ENCODE data around the gene PJA2. TPM values are rescaled to one million over a fixed set of nuclear protein-coding genes. Genes with fewer than 3 reads are reported as not detected.
A peak's percentile ranks its signal among the peaks of the same experiment; 100 is the strongest.
"Not testable (repeated sequence)": the region's sequence is repeated elsewhere in the genome, so short reads cannot be mapped to it uniquely, and the experiment has no call there.

The PJA2 gene
- total RNA-seq, 8 experiments from 2014 or later, result 82.9 to 278 (median 164) TPM

DNA sequence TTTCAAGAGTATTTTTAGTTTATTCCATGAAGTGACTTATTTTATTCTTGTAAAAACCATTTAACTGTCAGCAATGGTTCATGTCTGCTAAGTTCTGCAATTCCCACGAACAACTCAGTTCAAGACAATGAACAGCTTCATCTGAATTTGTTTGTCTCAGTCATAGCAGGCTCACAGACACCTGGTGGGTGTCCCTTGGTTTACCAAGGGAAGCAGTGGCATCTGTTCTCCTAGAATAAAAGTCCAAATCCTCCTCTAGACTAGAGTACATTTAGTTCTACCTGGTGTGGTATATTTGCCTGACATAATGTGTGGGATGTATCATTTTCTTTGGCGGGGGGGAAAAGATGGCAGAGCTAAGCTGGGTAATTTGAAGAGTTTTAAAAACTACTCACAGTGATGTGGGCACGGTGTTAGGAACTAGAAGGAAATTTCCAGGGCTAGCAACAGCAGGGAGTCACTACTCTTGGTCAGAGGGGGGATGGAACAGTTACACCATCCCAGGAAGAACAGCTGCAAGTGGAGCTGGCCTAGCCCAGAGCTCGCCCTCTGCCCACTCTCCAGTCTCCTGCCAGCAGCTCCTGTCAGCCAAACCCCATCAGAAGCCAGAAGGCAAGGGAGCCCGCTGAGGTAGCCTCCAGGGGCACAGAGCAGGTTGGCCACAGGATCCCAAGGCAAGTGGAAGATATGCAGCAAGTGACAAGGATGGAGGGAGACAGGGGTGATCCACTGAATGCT is 100.3 kb downstream of the PJA2 start:
- in situ Hi-C loops (cut with MboI; ENCODE audit: low pct_unique_long_range_greater_than_20kb in 2 of 9, low sequenced_read_pairs in 9 of 9, unreplicated experiment in 9 of 9), result no loop called here
- Histone ChIP-seq H3K27ac (no peak overlapping the region), H3K4me1 (replicated peaks in 1 of 2) (peaks cover 0 to 2% of the 10 kb centered on the region in 2 donors), H3K4me3 (no peak overlapping the region)
- no peak for ATAC-seq (replicated peaks in 6 of 8)
- whole genome bisulfite sequencing, 10 experiments, result 33 to 100% (median 58%) methylated on average over 1 to 3 of the region's 5 CpGs

DNA sequence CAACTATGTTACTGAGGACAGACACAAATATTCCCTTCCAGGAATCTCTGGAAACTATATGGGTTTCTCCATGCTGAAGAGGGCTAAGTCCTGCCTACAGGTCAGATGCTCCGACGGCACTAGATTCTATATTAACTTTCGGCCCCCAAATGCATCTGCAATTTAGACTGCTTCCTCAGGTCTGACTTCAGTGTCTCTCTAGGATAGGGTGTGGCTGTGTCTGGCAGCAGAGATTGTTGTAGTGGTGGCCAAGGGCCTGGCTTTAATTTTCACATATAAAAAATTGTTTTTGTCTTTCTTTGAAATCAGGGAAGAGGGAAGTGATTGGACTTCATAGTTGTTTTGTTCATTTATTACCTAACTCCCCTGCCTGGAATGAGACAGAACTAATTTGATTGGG is 101.8 kb downstream of the PJA2 start:
- 14 to 100% (median 88%) methylated on average over 1 to 3 of the region's 3 CpGs; no CpG with 5 or more reads in 1 of the 10 experiments for WGBS, 10 experiments

GRCh38 chr5:109307456-109307855 is 102.3 kb downstream of the PJA2 start:
- peak in 2 of 8 experiments; percentile 40 to 51 for ATAC-seq (replicated peaks in 6 of 8)
- Histone ChIP-seq H3K27ac (no peak overlapping the region), H3K4me1 (replicated peaks in 1 of 2) (peaks cover 0 to 2% of the 10 kb centered on the region in 2 donors), H3K4me3 (no peak overlapping the region)
- WGBS, 10 experiments, result 0 to 96% (median 91%) methylated on average over 1 to 4 of the region's 4 CpGs; no CpG with 5 or more reads in 3 of the 10 experiments
- in situ Hi-C loops (cut with MboI; ENCODE audit: low pct_unique_long_range_greater_than_20kb in 2 of 9, low sequenced_read_pairs in 9 of 9, unreplicated experiment in 9 of 9), result no loop called here

More for the DNA sequence above, 101.8 kb downstream of the PJA2 start:
- H3K4me1 ChIP-seq (replicated peaks in 1 of 2), result peaks cover 0 to 2% of the 10 kb centered on the region in 2 donors
- peak in 3 of 8 experiments; percentile 54 to 80 (median 65) for ATAC-seq (replicated peaks in 6 of 8)
- in situ Hi-C loops (cut with MboI; ENCODE audit: low pct_unique_long_range_greater_than_20kb in 2 of 9, low sequenced_read_pairs in 9 of 9, unreplicated experiment in 9 of 9), result no loop called here
- no peak overlapping the region for H3K4me3 ChIP-seq
- no peak overlapping the region for H3K27ac ChIP-seq

GRCh38 chr5:109305352-109305751 is 104.4 kb downstream of the PJA2 start:
- in situ Hi-C loops (cut with MboI; ENCODE audit: low pct_unique_long_range_greater_than_20kb in 2 of 9, low sequenced_read_pairs in 9 of 9, unreplicated experiment in 9 of 9), result no loop called here
- H3K4me1 ChIP-seq (replicated peaks in 1 of 2), result peaks cover 2 to 10% of the 10 kb centered on the region in 2 donors
- H3K4me3 ChIP-seq, result no peak overlapping the region
- ATAC-seq (replicated peaks in 6 of 8), result no peak
- WGBS, 10 experiments, result 57 to 100% (median 85%) methylated on average over 1 to 2 of the region's 2 CpGs
- no peak overlapping the region for H3K27ac ChIP-seq

DNA sequence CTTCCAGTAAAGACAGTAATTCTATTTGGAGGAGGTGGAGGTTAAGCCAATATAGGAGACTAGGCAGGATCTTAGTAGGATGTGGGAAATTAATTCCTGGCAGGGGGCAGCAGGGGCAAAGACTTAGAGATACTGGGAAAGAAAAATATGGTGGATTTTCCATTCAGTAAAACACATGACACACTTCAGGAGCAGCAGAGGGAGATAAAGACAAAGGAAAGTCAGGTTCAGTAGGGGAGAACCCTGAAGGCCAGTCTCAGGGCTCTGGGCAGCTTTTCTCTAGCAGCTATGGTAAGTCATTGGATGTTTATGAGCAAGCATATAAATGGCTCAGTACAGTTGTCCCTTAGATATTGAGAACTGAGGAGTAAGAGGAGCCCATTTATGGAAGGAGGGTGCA is 105.5 kb downstream of the PJA2 start:
- ATAC-seq (replicated peaks in 6 of 8), result no peak
- H3K4me1 ChIP-seq (replicated peaks in 1 of 2), result peaks cover 2 to 16% of the 10 kb centered on the region in 2 donors
- no peak overlapping the region for H3K27ac ChIP-seq
- in situ Hi-C loops (cut with MboI; ENCODE audit: low pct_unique_long_range_greater_than_20kb in 2 of 9, low sequenced_read_pairs in 9 of 9, unreplicated experiment in 9 of 9), result no loop called here
- no peak overlapping the region for H3K4me3 ChIP-seq

GRCh38 chr5:109300367-109300766 is 109.4 kb downstream of the PJA2 start:
- no peak overlapping the region for H3K27ac ChIP-seq
- peaks cover 0 to 16% of the 10 kb centered on the region in 2 donors for H3K4me1 ChIP-seq (replicated peaks in 1 of 2)
- in situ Hi-C loops (cut with MboI; ENCODE audit: low pct_unique_long_range_greater_than_20kb in 2 of 9, low sequenced_read_pairs in 9 of 9, unreplicated experiment in 9 of 9), result no loop called here
- ATAC-seq (replicated peaks in 6 of 8), result peak in 1 of 8 experiments; percentile 48
- H3K4me3 ChIP-seq, result no peak overlapping the region
- WGBS, 10 experiments, result 0 to 100% (median 53%) methylated on average over 1 to 2 of the region's 2 CpGs; no CpG with 5 or more reads in 4 of the 10 experiments

DNA sequence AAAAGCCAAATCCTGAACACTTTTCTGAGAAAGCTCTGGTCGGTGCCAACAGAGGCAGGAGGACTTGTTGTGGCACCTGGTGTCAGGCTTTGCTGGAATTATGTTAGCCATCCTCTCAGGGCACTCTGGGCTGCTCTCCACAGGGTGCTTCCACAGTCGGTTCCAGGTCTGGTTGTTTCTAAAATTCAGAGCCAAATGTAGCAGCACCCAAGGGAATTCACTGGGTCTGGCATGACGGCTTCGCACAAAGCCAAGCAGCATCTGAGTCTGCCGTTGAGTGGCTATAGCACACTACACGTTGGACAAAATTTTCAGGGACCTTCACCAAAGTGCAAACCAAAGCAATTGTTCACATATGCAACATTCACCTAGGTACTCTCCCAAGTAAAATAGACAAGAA is 110.2 kb downstream of the PJA2 start:
- WGBS, 10 experiments, result 0 to 97% (median 68%) methylated on average over 1 to 6 of the region's 6 CpGs; no CpG with 5 or more reads in 1 of the 10 experiments
- no peak overlapping the region for H3K27ac ChIP-seq
- peaks cover 0 to 16% of the 10 kb centered on the region in 2 donors for H3K4me1 ChIP-seq (replicated peaks in 1 of 2)
- no peak for ATAC-seq (replicated peaks in 6 of 8)
- H3K4me3 ChIP-seq, result no peak overlapping the region
- in situ Hi-C loops (cut with MboI; ENCODE audit: low pct_unique_long_range_greater_than_20kb in 2 of 9, low sequenced_read_pairs in 9 of 9, unreplicated experiment in 9 of 9), result no loop called here

- 0 to 94% (median 79%) methylated on average over 1 to 4 of the region's 4 CpGs; no CpG with 5 or more reads in 1 of the 10 experiments for WGBS, 10 experiments
- Histone ChIP-seq H3K4me3 (no peak overlapping the region), H3K27ac (no peak overlapping the region), H3K4me1 (replicated peaks in 1 of 2) (peaks cover 0 to 16% of the 10 kb centered on the region in 2 donors)
- in situ Hi-C loops (cut with MboI; ENCODE audit: low pct_unique_long_range_greater_than_20kb in 2 of 9, low sequenced_read_pairs in 9 of 9, unreplicated experiment in 9 of 9), result no loop called here
- no peak for ATAC-seq (replicated peaks in 6 of 8)
Measured at GRCh38 chr5:109298794-109299193, 111.0 kb downstream of the PJA2 start.

- WGBS, 10 experiments, result 60 to 96% (median 84%) methylated on average over 1 to 7 of the region's 9 CpGs; no CpG with 5 or more reads in 4 of the 10 experiments
- peaks cover 0 to 16% of the 10 kb centered on the region in 2 donors for H3K4me1 ChIP-seq (replicated peaks in 1 of 2)
- in situ Hi-C loops (cut with MboI; ENCODE audit: low pct_unique_long_range_greater_than_20kb in 2 of 9, low sequenced_read_pairs in 9 of 9, unreplicated experiment in 9 of 9), result no loop called here
Measured at GRCh38 chr5:109297900-109298299, 111.9 kb downstream of the PJA2 start.

GRCh38 chr5:109291090-109291489 is 118.7 kb downstream of the PJA2 start:
- no peak overlapping the region for H3K27ac ChIP-seq
- ATAC-seq (replicated peaks in 6 of 8), result no peak
- 85 to 100% (median 97%) methylated on average over 1 to 4 of the region's 6 CpGs; no CpG with 5 or more reads in 6 of the 10 experiments for WGBS, 10 experiments
- no peaks in the 10 kb centered on the region for H3K4me1 ChIP-seq (replicated peaks in 1 of 2)
- H3K4me3 ChIP-seq, result no peak overlapping the region
- in situ Hi-C loops (cut with MboI; ENCODE audit: low pct_unique_long_range_greater_than_20kb in 2 of 9, low sequenced_read_pairs in 9 of 9, unreplicated experiment in 9 of 9), result no loop called here

More at GRCh38 chr5:109297900-109298299, 111.9 kb downstream of the PJA2 start:
- Histone ChIP-seq H3K27ac (no peak overlapping the region), H3K4me3 (no peak overlapping the region)
- no peak for ATAC-seq (replicated peaks in 6 of 8)

- in situ Hi-C loops (cut with MboI; ENCODE audit: low pct_unique_long_range_greater_than_20kb in 2 of 9, low sequenced_read_pairs in 9 of 9, unreplicated experiment in 9 of 9), result no loop called here
- Histone ChIP-seq H3K4me1 (replicated peaks in 1 of 2) (no peaks in the 10 kb centered on the region), H3K27ac (no peak overlapping the region), H3K4me3 (no peak overlapping the region)
- ATAC-seq (replicated peaks in 6 of 8), result no peak
- WGBS, 10 experiments, result no CpG with 5 or more reads among the region's 2 CpGs
Measured at GRCh38 chr5:109290231-109290630, 119.5 kb downstream of the PJA2 start.

GRCh38 chr5:109286628-109287027 is 123.1 kb downstream of the PJA2 start:
- H3K27ac ChIP-seq; ATAC-seq (replicated peaks in 6 of 8); H3K4me1 ChIP-seq (replicated peaks in 1 of 2); H3K4me3 ChIP-seq; in situ Hi-C loops (cut with MboI; ENCODE audit: low pct_unique_long_range_greater_than_20kb in 2 of 9, low sequenced_read_pairs in 9 of 9, unreplicated experiment in 9 of 9): not testable (repeated sequence)
- 10 to 100% (median 85%) methylated on average over 1 to 2 of the region's 4 CpGs; no CpG with 5 or more reads in 5 of the 10 experiments for WGBS, 10 experiments

All from motor neuron (in vitro differentiated cells).